HG03159 (cell line): ENCODE data around the gene QPCTL.
"Not testable (repeated sequence)": the region's sequence is repeated elsewhere in the genome, so short reads cannot be mapped to it uniquely, and the experiment has no call there.

Experiments used
- ATAC-seq: cut with Tn5 transposase; IDR thresholded peaks from one replicate; pipeline ENCODE4 v1.9.1; 2021; ENCODE audit warnings: mild to moderate bottlenecking, moderate library complexity; ENCODE audit not compliant: unreplicated experiment

Gene QPCTL

DNA sequence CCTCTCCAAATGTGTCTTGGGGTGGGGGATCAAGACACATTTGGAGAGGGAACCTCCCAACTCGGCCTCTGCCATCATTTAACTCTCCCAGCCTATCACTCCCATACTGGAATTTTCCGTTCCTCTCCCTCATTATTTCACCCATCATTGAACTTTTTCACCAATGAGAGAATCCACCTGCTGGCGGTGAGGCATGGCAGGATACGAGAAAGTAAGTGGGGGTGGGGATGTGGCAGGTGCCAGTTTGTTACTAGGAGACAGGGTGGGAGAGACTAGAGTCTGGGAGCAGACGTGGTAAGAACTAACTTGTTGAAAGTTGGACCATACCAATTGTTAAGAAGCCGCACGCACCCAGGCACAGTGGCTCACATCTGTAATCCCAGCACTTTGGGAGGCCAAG is 17.5 kb upstream of the QPCTL start:
- no peak for ATAC-seq

DNA sequence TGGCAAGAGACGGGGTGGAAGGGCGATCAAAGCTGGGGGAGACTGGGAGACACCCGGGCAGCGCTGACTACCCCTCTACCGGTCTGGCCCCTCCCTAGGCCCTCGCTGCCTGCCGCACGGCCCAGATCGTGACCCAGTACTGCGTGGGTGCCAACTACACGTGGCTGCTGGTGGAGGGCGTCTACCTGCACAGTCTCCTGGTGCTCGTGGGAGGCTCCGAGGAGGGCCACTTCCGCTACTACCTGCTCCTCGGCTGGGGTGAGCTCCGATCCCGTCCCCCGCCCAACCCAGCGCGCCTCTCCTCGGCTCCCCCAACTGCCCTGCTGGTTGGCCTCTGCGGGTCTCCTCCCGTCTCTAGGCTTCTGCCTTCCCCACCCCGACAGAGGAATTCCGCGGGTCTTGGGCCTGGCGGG is 15.6 kb upstream of the QPCTL start:
- ATAC-seq = no peak

DNA sequence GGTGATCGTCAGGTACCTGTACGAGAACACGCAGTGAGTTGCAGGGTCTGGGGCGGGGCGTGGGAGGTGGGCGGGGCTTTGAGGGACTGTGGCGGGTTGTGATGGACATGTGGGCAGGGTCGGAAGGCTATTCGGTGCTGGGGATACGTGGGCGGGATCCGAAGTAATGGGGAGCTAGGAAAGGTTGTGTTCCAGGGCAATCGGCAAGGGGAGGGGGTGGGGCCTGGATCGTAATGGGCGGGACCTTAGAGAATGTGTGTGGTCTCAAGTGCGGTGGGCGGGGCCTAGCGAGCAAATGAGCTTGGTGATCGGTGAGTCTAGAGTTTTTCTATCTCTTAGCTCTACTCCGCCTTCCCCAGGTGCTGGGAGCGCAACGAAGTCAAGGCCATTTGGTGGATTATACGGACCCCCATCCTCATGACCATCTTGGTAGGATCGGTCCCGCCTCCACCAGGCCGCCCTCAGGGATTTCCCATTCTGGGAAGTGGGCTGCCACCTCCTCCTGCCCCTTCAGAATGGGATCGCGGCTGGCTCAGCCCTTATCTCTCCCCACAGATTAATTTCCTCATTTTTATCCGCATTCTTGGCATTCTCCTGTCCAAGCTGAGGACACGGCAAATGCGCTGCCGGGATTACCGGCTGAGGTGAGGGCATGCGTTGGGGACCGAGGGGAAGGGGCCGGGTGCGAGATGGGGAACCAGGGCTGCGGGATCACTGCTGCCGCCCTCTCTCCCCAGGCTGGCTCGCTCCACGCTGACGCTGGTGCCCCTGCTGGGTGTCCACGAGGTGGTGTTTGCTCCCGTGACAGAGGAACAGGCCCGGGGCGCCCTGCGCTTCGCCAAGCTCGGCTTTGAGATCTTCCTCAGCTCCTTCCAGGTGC is 14.9 kb upstream of the QPCTL start:
- ATAC-seq = no peak

DNA sequence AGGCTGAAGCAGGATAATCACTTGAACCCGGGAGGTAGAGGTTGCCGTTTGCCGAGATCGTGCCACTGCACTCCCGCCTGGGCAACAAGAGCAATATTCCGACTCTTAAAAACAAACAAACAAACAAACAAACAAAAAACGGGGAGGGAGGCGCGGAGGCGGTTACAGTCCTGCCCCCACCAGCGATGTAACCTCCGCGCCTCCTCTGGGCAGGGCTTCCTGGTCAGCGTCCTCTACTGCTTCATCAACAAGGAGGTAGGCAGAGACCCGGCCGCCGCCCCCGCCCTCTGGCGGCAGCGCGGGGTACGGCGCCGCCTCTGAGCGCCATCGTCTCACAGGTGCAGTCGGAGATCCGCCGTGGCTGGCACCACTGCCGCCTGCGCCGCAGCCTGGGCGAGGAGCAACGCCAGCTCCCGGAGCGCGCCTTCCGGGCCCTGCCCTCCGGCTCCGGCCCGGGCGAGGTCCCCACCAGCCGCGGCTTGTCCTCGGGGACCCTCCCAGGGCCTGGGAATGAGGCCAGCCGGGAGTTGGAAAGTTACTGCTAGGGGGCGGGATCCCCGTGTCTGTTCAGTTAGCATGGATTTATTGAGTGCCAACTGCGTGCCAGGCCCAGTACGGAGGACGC is 11.0 kb upstream of the QPCTL start:
- peak; percentile 66 for ATAC-seq

DNA sequence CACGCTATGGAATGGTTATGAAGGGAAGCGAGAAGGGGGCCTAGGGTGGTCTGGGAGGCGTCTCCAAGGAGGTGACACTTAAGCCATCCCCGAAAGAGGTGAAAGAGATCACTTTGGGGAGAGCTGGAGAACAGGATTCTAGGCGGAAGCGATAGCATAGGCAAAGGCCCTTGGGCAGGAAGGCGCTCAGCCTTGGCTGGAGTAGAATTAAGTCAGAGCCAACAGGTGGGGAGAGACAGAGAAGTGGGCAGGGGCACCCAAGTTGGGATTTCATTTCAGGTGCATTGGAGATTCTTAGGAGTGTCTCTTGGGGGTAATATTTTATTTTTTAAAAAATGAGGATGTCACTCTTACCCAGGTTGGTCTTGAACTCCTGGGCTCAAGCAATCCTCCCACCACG is 10.3 kb upstream of the QPCTL start:
- ATAC-seq = no peak

DNA sequence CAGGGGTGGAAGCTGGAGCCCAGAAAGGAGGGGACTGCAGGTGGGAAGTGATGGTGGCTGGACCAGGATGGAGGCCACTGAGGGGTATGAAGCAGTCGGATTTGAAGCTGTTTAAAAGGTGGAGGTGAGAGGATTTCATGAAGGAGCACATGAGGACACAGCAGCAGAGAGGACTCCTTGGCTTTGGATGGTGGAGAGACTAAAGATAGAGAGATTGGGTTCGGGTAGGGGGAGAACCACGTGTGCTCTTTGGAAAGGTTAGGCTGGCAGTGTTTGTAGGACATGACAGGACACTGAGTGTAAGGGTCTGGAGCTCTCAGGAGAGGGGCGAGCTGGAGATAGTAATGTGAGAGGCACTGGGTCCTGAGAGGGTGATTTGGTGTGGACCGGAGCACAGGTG is 9.6 kb upstream of the QPCTL start:
- no peak for ATAC-seq

DNA sequence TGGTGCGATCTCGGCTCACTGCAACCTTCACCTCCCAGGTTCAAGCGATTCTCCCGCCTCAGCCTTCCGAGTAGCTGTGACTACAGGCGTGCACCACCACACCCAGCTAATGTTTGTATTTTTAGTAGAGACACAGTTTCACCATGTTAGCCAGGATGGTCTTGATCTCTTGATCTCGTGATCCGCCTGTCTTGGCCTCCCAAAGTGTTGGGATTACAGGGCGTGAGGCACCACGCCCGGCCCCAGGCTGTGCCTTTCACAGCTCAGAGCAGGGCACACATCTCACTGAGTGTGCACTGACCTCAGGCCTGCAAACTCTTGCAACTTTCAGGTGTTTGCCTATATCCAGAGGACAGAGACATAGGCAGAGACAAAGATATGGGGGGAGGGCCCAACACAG is 7.4 kb upstream of the QPCTL start:
- ATAC-seq = not testable (repeated sequence)

DNA sequence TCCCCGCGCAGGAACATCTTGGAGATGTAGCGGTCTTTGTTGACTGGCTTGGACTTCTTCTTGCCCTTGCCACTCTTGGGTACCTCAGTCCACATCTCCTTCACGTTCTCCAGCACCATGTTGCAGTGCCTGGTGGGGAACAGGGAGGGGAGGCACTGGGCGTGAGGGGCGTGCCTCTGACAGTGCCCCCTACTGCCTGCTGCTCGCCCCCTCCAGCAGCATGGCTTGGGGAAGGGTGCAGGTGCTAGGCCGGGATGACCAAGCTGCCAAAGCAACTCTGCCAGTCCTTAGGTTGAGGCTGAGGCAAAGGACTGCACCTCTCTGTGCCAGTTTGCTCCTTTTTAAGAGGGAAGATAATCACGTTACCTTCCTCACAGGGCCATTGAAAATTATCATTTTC is 4.9 kb upstream of the QPCTL start:
- no peak for ATAC-seq

DNA sequence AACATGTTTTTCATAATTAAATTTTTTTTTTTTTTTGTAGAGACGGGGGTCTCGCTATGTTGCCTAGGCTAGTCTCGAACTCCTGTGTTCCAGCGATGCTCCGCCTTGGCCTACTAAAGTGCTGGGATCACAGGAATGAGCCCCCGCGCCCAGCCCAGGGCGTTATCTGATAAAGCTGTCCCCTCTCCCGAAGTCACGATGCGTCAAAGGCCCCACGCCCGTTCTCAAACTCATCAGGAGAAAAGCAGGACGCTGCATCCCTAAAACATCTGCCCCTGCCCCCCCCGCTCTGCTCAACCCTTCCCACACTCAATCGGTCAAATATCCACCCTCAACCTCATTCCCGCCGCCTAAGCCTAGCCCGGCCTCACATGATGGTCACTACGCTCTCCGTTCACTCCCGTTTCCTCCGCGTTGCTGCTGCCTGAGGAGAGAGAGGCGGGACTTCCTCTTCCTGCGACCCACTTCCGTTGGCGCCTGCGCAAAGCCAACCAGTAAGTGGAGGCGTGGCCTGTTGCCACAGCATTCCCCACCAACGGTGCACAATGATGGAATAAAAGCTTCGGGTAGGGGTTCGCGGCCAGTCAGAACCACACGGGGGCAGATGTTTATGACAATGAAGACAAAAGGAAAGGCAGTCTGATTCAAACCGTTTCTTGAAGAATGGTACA is 815 bp upstream of the QPCTL start, which contains the start of gene SNRPD2:
TSS of gene SNRPD2 (minus strand) at position 438 of the 671 bp plus-strand sequence. CDS start at position 373, 65 bp downstream.
- ATAC-seq = peak; percentile 44

DNA sequence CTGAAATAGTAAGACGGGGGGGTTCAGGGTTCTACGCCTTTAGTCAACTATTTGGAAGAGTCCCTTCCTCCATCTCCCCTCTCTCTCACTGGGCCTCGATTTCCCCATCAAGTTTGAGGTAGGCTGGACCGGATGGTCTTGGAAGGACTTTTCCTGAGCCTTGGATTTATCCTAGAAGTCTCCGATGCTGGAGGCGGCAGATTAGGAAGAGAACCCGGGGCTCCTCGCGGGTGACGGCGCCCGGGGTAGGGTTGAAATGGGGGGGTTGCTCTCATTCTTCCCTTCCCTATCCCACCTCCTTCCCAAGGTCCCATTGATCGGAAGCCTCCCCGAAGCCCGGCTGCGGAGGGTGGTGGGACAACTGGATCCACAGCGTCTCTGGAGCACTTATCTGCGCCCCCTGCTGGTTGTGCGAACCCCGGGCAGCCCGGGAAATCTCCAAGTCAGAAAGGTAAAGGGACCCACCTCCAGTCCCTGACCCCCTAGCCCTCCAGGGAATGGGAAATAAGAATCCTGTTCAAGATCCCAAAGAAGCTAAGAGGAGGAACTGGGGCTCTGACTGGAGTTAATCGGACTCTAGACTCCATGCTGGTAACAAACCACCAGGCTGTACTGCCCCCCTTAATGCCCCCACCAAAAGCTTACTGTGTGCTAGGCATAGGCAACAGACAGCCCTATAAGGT is 781 bp downstream of the QPCTL start:
- ATAC-seq = no peak

DNA sequence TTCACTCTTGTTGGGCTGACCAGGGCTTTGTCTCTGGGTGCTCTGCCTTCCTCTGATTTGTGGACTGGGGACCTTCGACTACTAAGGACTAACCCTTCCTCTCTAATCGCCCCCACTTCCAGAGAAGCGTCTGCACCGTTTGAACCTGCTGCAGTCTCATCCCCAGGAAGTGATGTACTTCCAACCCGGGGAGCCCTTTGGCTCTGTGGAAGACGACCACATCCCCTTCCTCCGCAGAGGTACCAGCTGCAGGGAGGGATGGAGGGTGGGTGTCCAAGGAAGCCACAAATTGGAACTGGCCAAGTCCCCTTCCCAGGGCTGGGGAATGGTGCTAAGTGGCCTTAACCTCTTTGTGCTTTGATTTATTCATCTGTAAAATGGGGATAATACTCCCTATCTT is 9.2 kb downstream of the QPCTL start:
- ATAC-seq = no peak

DNA sequence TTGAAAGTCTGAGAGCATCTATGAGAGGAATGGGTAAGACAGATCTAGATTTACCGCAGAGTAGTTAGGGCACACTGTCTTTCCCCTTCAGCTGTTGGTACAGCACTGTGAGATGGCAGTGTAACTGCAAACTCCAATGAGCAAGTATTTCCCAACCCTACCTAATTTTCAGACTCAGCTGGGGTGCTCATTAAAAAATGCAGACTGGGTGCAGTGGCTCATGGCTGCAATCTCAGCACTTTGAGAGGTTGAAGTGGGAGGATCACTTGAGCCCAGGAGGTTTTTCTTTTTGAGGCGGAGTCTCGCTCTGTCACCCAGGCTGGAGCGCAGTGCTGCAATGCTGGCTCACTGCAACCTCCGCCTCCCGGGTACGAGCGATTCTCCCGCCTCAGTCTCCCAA is 12.6 kb downstream of the QPCTL start:
- ATAC-seq = no peak

DNA sequence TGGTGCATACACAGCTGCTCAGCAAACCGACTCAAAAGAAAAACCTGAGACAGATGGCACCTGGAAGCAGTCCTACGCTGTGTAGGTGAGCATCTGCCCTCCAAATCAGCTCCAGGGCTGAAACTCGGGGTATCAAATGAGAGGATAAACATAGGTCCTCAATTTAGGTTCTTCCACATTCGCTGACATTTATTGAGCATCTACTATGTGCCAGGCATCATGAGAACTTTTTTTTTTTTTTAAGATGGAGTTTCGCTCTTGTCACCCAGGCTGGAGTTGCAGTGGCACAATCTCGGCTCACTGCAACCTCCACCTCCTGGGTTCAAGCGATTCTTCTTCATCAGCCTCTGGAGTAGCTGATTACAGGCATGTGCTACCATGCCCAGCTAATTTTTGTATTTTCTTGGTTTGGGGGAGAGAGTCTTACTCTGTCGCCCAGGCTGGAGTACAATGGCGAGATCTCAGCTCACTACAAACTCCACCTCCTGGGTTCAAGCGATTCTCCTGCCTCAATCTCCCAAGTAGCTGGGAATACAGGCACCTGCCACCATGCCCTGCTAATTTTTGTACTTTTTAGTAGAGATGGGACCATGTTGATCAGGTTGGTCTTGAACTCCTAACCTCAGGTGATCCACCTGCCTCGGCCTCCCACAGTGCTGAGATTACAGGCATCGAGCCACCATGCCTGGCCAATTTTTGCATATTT is 13.4 kb downstream of the QPCTL start:
- no peak for ATAC-seq

DNA sequence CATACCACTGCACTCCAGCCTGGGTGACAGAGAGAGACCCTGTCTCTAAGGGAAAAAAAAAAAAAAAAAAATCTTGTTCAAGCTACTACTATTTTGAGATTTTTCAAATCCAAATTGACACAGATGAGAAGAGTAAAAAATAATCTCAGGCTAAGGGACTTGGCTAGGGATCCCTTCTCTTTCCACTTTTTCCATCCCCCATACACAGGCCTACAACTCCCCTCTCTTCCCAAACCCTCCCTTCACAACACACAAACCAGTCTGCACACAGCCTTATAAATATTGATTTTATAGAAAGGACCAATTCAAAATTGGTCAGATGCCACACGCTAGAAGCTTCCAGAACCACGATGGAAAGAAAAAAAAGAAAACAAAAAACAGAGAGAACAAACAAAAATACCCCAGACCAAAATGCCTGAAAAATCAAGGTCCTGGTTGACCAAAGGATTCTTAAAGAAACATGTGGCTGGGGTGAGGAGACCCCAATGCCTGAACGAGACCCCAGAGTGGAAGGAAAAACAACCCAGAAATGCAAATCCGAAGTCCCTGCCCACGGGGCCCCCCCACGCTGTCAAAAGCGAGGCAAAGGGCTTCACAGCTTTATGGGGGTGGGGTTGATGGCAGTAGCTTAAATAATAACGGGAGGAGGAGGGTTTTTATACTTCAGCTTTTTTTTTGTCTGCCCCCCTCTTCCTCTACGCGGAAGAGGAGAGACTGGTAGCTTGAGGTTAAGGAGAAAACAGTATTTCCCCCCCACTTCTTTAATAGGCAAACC is 18.1 kb downstream of the QPCTL start:
- no peak for ATAC-seq

DNA sequence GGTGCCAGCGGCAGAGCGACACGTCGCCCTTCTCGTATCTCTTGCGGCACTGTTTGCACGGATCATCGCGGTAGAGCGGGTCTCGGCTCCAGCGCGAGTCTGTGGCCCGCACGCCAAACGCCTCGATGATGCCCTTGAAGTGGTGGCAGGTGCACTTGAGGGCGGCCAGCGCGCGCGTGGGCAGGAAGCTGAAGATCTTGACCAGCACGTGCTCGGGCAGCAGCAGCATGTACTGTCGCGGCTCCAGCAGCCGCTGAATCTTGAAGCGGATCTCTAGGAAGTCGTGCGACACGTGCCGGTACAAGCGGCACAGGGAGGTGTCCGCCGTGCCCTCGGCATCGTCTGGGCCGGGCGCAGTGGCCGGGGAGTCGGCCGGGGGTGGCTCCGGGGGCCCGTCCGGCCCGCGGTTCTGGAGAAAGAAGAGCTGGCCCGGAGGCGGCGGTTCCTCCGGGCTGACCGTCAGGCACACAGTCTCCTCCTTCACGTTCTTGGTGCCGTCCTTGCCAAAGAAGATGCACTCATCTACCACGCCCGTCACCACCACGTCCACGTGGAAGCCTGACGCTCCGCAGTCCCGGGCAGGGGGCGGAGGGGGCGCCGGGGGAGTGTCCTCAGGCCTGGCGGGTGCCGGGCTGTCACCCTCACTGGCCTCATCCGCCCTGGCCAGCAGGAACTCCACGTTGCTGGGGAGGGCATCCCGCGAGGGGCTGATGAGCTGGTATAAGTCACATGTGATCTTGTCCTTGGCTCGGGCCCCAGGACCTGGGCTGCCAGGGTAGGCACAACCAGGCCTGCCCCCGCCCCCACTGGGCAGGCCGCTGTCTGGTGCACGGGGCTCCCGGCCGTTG is 19.6 kb downstream of the QPCTL start:
- ATAC-seq = no peak

DNA sequence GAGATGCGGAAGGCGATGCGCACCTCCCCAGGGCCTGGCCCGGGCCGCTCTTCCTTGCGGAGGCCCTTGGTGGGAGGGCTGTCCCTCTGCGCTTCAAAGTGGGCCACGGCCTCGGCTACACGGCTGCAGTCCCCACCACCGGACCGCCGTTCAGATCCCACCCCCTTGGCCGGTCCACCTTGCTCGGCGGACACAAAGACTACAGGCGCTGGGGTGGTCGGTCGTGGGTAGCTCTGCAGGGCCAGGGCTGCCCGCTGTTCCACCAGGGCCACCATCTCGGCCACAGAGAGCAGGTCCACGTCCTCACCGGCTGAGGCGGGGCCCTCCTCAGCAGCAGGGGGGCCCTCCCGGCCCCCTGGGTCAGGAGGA is 20.2 kb downstream of the QPCTL start:
- ATAC-seq = no peak

DNA sequence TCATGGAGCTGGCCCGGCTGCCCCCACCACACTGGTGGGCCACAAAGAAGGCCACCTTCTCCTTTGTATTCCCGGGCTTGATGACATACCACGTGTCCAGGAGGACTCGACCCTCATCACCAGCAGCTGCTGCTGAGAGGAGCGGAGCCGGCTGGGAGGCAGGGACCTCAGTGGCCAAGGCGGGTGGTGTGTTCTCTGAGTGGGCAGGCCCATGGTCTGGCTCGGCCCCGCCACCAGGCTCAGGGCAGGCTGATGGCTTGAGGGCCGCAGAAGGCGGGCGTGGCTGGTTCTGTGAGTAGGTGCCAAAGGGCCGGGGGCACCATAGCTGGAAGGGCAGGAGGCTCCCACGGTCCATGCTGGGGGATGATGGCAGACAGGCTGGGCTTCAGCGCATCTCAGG is 20.7 kb downstream of the QPCTL start:
- ATAC-seq = no peak

DNA sequence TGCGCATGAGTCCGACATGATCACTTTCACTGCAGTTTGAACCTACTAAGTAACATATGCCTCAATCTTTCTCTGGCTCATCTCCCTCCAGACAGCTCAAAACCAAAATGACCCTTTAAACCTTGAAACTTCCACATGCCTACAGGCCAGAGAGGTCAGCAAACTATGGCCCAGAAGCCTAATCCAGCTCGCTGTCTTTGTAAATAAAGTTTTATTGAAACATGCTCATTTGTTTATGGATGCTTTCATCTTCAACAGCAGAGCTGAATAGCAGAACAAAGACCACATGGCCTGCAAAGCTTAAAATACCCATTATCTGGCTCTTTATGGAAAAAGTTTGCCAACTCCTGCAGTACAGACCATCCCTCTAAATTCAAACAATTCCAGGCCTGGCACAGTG is 22.7 kb downstream of the QPCTL start:
- ATAC-seq = no peak
